ENCODE measurements around the gene KCNB1. TPM values are rescaled to one million over a fixed set of nuclear protein-coding genes. Genes with fewer than 3 reads are reported as not detected.
A peak's percentile ranks its signal among the peaks of the same experiment; 100 is the strongest.

KCNB1 gene
- total and polyA plus RNA-seq, 2 experiments from 2014 or later: 0.11 to 0.13 TPM

DNA sequence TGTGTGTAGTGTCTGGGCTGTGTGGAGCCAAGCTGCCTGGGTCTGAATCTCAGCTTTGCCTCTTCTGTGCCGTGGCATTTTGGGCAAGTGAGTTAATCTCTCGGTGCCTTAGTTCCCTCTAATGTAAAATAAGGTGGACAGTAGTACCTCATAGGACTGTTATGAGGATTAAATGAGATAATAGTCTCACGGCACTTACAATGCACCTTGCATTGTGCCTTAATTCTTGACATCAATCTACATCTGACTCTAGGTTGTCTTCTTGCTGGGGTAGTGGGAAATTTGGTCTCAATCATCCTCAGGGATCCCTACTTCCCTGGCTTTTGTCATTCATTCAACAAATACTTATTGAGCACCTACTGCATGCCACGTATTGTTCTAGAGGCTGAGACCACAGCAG is 133.9 kb downstream of the KCNB1 start:
- Histone ChIP-seq H3K27me3 (replicated peaks; ENCODE audit: insufficient read depth) (no peaks in the 10 kb centered on the region), H3K79me2 (ENCODE audit: insufficient read depth) (no peaks in the 10 kb centered on the region), H3K27ac (no peak overlapping the region), H3K9me3 (ENCODE audit: low read depth) (no peaks in the 10 kb centered on the region), H3K9ac (no peak overlapping the region), H3K9me2 (ENCODE audit: insufficient read depth) (no peaks in the 10 kb centered on the region), H4K20me1 (ENCODE audit: insufficient read depth) (no peaks in the 10 kb centered on the region), H3F3A (ENCODE audit: insufficient read depth) (peaks cover 16% of the 10 kb centered on the region), H3K4me2 (ENCODE audit: unreplicated experiment) (no peak overlapping the region), H3K36me3 (ENCODE audit: low read depth) (no peaks in the 10 kb centered on the region), H3K4me3 (no peak overlapping the region), H3K4me1 (ENCODE audit: insufficient read depth) (peaks cover 22% of the 10 kb centered on the region), H2AFZ (no peak overlapping the region)
- WGBS, 2 experiments (ENCODE audit: low coverage in 1 of 2, low lambda C conversion rate in 2 of 2, missing lambda C conversion rate in 2 of 2): 95 to 98% methylated on average over 4 of the region's 4 CpGs
- in situ Hi-C loops (cut with MboI): loop anchor here (25.0 kb wide), 1 partner anchor 489 kb away; no protein-coding TSS in a partner anchor
- TF ChIP-seq EZH2 (IDR thresholded peaks at IDR 0.05; ENCODE audit: insufficient read depth, poor library complexity, severe bottlenecking): no peak
- no peak for TF ChIP-seq EZH2phosphoT487 (IDR thresholded peaks at IDR 0.05; ENCODE audit: insufficient read depth, low read depth)
- no peak for DNase-seq

- TF ChIP-seq EZH2phosphoT487 (IDR thresholded peaks at IDR 0.05; ENCODE audit: insufficient read depth, low read depth) (no peak), EZH2 (IDR thresholded peaks at IDR 0.05; ENCODE audit: insufficient read depth, poor library complexity, severe bottlenecking) (no peak)
- H3K9ac ChIP-seq: no peak overlapping the region
- H3K9me2 ChIP-seq (ENCODE audit: insufficient read depth): no peaks in the 10 kb centered on the region
- no peak overlapping the region for H2AFZ ChIP-seq
- no peaks in the 10 kb centered on the region for H3K27me3 ChIP-seq (replicated peaks; ENCODE audit: insufficient read depth)
- no peaks in the 10 kb centered on the region for H3K9me3 ChIP-seq (ENCODE audit: low read depth)
- H3K27ac ChIP-seq: no peak overlapping the region
- no peaks in the 10 kb centered on the region for H4K20me1 ChIP-seq (ENCODE audit: insufficient read depth)
- H3K4me1 ChIP-seq (ENCODE audit: insufficient read depth): peaks cover 22% of the 10 kb centered on the region
- DNase-seq: no peak
- no peak overlapping the region for H3K4me2 ChIP-seq (ENCODE audit: unreplicated experiment)
- H3K4me3 ChIP-seq: no peak overlapping the region
- in situ Hi-C loops (cut with MboI): loop anchor here (25.0 kb wide), 1 partner anchor 490 kb away; no protein-coding TSS in a partner anchor
- no peaks in the 10 kb centered on the region for H3K79me2 ChIP-seq (ENCODE audit: insufficient read depth)
- WGBS, 2 experiments (ENCODE audit: low coverage in 1 of 2, low lambda C conversion rate in 2 of 2, missing lambda C conversion rate in 2 of 2): 96 to 97% methylated on average over 9 of the region's 9 CpGs
- peaks cover 23% of the 10 kb centered on the region for H3F3A ChIP-seq (ENCODE audit: insufficient read depth)
- no peaks in the 10 kb centered on the region for H3K36me3 ChIP-seq (ENCODE audit: low read depth)
Measured at GRCh38 chr20:49347156-49347555, 135.3 kb downstream of the KCNB1 start.

GRCh38 chr20:49346682-49347081 is 135.8 kb downstream of the KCNB1 start:
- Histone ChIP-seq H3F3A (ENCODE audit: insufficient read depth) (peaks cover 24% of the 10 kb centered on the region), H3K36me3 (ENCODE audit: low read depth) (no peaks in the 10 kb centered on the region), H3K4me2 (ENCODE audit: unreplicated experiment) (no peak overlapping the region), H2AFZ (no peak overlapping the region), H3K9me3 (ENCODE audit: low read depth) (no peaks in the 10 kb centered on the region), H3K9ac (no peak overlapping the region), H3K27me3 (replicated peaks; ENCODE audit: insufficient read depth) (no peaks in the 10 kb centered on the region), H4K20me1 (ENCODE audit: insufficient read depth) (no peaks in the 10 kb centered on the region), H3K9me2 (ENCODE audit: insufficient read depth) (no peaks in the 10 kb centered on the region), H3K27ac (no peak overlapping the region), H3K4me3 (no peak overlapping the region), H3K4me1 (ENCODE audit: insufficient read depth) (peaks cover 22% of the 10 kb centered on the region), H3K79me2 (ENCODE audit: insufficient read depth) (no peaks in the 10 kb centered on the region)
- in situ Hi-C loops (cut with MboI): loop anchor here (25.0 kb wide), 1 partner anchor 491 kb away; no protein-coding TSS in a partner anchor
- 59 to 61% methylated on average over 3 of the region's 3 CpGs for WGBS, 2 experiments (ENCODE audit: low coverage in 1 of 2, low lambda C conversion rate in 2 of 2, missing lambda C conversion rate in 2 of 2)
- peak; percentile 18 for DNase-seq
- TF ChIP-seq EZH2phosphoT487 (IDR thresholded peaks at IDR 0.05; ENCODE audit: insufficient read depth, low read depth) (no peak), EZH2 (IDR thresholded peaks at IDR 0.05; ENCODE audit: insufficient read depth, poor library complexity, severe bottlenecking) (no peak)

GRCh38 chr20:49345524-49345923 is 136.9 kb downstream of the KCNB1 start:
- in situ Hi-C loops (cut with MboI): loop anchor here (25.0 kb wide), 1 partner anchor 492 kb away; no protein-coding TSS in a partner anchor

More at GRCh38 chr20:49345524-49345923, 136.9 kb downstream of the KCNB1 start:
- Histone ChIP-seq H3K36me3 (ENCODE audit: low read depth) (no peaks in the 10 kb centered on the region), H3K27me3 (replicated peaks; ENCODE audit: insufficient read depth) (no peaks in the 10 kb centered on the region), H3K9me3 (ENCODE audit: low read depth) (no peaks in the 10 kb centered on the region), H4K20me1 (ENCODE audit: insufficient read depth) (no peaks in the 10 kb centered on the region), H2AFZ (peak overlapping the region; percentile 73), H3K9ac (peak overlapping the region; percentile 73), H3F3A (ENCODE audit: insufficient read depth) (peaks cover 24% of the 10 kb centered on the region), H3K4me1 (ENCODE audit: insufficient read depth) (peaks cover 25% of the 10 kb centered on the region), H3K79me2 (ENCODE audit: insufficient read depth) (no peaks in the 10 kb centered on the region), H3K27ac (peak overlapping the region; percentile 94), H3K4me2 (ENCODE audit: unreplicated experiment) (peak overlapping the region; percentile 95), H3K4me3 (peak overlapping the region; percentile 67), H3K9me2 (ENCODE audit: insufficient read depth) (no peaks in the 10 kb centered on the region)
- TF ChIP-seq EZH2 (IDR thresholded peaks at IDR 0.05; ENCODE audit: insufficient read depth, poor library complexity, severe bottlenecking) (no peak), EZH2phosphoT487 (IDR thresholded peaks at IDR 0.05; ENCODE audit: insufficient read depth, low read depth) (no peak)
- peak; percentile 93 for DNase-seq
- 0 to 1% methylated on average over 14 of the region's 14 CpGs for WGBS, 2 experiments (ENCODE audit: low coverage in 1 of 2, low lambda C conversion rate in 2 of 2, missing lambda C conversion rate in 2 of 2)
